ENCODE data around the gene ARFIP1.

- TF ChIP-seq CTCF (IDR thresholded peaks at IDR 0.05; ENCODE audit: insufficient read depth, low read length, poor library complexity, severe bottlenecking) (no peak), EZH2phosphoT487 (conservative IDR thresholded peaks at IDR 0.05; ENCODE audit: low read length) (no peak)
These were observed 68.8 kb downstream of the ARFIP1 start for GRCh38 chr4:152848508-152848907.

Data from SU-DHL-6 (cell line).